ENCODE results near the gene KSR1.
A peak's percentile ranks its signal among the peaks of the same experiment; 100 is the strongest.

Gene KSR1

GRCh38 chr17:27518545-27519521, 62.6 kb downstream of the KSR1 start:
- DNase-seq = no peak

GRCh38 chr17:27519550-27519949, 63.3 kb downstream of the KSR1 start:
- DNase-seq = no peak

- DNase-seq = no peak
These were observed 64.4 kb downstream of the KSR1 start for GRCh38 chr17:27520491-27521185.

DNA sequence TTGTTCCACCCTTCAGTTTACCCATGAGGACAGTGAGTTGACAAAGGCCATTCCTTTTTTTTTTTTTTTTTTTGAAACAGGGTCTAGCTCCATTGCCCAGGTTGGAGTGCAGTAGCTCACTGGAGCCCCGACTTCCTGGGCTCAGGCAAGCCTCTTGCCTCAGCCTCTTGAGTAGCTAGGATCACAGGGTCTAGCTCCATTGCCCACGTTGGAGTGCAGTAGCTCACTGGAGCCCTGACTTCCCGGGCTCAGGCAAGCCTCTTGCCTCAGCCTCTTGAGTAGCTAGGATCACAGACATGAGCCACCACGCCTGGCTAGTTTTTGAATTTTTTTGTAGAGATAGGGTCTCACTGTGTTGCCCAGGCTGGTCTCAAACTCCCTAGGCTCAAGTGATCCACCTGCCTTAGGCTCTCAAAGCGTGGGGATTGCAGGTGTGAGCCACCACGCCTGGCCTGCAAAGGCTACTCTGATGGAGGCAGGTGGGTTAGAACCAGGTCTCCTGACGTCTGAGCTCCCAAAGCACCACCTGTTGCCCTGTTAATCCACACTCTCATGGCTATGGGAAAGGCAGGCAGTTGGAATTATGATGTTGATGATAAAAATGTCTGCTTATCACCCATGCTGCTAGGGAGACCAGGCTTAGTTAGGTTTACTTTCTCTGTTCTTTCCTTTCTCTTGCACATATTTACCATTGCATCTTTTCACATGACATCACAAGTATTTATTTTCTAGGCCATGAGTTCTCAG, 65.2 kb downstream of the KSR1 start:
- no peak for DNase-seq

GRCh38 chr17:27522028-27522635, 65.9 kb downstream of the KSR1 start:
- no peak for DNase-seq

- DNase-seq = no peak
These were observed 67.5 kb downstream of the KSR1 start for GRCh38 chr17:27523712-27524111.

DNA sequence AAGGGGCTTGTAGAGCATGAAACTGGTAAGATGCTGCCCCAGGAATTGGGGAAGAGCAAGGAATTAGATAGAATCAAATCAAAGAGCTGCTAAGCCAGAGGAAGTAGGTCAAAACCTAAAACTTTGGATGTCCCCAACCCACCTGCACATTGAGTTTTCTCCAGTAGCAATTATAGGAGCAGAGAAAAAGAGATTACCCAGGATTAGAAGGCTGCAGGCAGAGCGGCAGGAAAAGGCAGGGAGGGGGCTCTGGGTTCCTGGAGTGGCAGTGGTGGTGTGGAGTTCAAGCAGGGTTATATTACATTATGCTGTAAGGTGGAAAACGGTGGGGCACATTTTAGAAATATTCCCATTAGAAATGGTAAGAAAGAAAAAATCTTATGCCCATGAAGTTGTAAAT, 68.3 kb downstream of the KSR1 start:
- no peak for DNase-seq

DNA sequence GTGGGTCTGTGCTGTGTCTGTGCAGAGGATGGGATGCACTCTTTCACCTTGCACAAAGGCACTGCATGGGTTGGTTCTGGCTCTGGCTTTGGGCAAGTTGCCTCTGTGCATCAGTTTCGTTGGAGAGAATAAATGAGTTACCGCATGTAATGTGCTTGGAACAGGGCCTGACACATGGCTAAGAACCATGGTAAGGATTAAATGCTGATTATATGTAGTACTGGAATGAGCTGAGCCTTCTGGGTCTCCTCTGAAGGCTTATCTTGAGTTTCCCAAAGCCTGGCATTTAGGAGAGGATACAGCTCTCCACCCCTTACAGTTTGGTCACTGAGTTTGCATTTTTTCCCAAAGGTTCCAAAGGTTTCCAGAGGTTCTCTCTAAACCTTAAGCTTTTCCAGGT, 69.1 kb downstream of the KSR1 start:
- DNase-seq = no peak

GRCh38 chr17:27525836-27526603, 69.8 kb downstream of the KSR1 start:
- DNase-seq = no peak

DNA sequence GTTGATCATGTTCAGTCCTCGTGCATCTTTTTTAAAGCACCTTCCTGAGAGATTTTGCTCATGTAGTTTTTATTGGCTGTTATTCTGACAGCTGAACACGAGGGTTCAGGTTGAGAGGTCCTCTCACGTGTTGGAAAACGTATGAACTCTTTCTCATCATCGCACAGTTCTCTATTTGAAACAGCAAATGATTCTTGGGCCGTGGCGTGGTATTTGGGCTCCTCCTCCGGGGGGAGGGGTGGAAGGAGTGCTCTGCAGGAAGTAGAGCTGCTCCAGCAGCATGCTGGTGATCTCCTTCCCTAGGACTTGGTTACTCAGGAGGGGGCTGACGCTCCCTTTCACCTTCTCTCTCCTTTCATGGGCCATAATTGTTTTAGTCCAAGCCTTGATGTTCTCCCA, 70.4 kb downstream of the KSR1 start:
- peak; percentile 45 for DNase-seq

- no peak for DNase-seq
These were observed 73.1 kb downstream of the KSR1 start for GRCh38 chr17:27529230-27529796.

DNA sequence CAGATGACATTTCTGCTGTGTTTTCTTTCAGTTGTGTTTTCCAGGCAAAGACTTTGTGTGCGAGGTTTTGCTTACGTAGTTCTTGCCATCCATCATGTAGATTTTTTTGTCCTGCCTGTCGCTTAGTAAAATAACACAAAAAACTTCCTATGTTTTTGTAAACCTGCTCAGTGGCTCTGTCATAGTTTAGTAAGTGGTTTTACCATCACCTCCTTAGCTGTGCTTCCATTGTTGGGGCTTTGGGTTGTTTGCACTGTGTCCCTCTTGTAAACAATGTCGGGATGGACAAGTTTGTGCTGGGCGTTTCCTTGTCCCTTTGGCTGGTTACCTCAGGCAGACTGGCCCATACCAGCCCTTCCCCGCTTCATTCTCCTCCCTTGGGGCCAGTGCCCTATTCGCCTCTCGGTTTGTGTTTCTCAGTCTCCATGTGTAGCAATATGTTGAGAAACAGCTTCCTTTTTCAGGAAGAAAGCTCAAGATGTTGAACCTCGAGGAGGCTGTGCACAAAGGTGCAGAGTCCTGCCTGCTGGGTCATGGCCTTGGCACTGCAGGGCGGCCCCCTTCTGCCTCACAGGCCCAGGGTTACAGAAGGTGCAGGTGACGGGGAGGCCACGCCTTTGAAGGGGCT, 74.6 kb downstream of the KSR1 start:
- DNase-seq = no peak

DNA sequence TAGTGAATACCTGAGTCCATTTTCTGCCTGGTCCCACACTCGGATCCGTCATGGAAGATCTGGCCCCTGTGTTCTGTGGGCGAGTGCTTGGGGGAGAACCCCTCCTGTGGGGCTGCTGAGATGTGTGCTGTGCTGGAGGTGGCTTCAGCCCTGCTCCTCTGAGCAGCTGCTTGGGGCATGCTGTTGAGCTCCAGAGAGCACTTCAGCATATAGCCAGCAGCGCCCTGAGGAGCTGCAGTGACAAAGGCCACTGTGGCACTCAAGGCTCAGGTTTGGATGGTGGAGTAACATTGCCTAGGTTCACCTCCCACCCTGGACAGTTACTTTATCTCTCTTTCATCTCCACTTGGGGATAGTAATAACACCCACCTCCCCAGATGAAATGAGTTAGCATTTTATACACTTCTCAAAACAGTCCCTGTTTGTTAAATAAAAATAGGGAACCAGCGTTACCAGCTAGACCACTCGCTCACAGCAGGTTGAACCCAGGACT, 75.3 kb downstream of the KSR1 start:
- no peak for DNase-seq

DNA sequence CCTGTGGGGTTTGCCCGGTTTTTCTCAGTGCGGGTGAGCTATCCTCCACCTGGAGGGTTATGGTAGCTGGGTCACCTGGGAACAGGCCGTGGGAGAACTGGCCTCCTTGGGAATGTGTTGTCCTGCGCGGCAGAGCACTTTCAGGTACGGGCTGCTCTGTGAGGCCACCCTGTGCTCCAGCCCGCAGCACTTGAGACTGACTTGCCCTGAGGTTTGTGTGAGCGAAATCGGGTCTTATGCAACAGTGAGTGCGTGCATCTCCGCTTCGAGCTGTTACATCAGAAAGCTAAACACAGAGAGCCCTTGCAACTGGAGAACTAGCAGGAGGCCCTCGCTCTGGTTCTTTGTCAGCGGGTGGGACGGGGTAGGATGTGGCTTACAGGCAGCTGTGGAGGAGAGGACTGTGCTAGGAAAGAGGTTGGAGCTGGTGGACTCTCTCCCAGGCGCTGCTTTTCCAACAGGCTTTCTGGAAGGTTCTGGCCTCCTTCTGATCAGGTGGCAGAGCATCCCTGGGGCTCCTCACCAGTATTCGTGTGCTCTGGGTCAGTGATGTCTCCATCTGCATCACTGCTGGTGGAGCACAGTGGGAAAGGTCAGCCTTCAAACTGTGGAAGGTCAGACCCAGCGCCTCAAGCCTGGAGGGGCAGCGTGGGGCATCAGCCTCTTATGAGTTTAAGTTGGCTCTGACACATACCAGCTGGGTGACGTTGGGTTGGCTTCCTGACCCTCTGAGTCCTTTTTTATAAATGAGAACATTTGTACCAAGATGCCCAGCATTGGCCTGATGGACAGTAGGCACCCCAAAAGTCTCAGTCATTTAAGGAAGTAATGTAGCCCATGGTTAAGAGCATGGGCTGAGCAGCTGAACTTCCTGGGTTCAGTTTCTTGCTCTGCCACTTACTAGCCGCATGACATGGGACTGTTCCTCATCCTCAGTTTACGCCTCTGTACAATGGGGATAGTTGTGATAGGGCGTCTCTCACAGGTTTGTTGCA, 76.3 kb downstream of the KSR1 start:
- peak; percentile 78 for DNase-seq

DNA sequence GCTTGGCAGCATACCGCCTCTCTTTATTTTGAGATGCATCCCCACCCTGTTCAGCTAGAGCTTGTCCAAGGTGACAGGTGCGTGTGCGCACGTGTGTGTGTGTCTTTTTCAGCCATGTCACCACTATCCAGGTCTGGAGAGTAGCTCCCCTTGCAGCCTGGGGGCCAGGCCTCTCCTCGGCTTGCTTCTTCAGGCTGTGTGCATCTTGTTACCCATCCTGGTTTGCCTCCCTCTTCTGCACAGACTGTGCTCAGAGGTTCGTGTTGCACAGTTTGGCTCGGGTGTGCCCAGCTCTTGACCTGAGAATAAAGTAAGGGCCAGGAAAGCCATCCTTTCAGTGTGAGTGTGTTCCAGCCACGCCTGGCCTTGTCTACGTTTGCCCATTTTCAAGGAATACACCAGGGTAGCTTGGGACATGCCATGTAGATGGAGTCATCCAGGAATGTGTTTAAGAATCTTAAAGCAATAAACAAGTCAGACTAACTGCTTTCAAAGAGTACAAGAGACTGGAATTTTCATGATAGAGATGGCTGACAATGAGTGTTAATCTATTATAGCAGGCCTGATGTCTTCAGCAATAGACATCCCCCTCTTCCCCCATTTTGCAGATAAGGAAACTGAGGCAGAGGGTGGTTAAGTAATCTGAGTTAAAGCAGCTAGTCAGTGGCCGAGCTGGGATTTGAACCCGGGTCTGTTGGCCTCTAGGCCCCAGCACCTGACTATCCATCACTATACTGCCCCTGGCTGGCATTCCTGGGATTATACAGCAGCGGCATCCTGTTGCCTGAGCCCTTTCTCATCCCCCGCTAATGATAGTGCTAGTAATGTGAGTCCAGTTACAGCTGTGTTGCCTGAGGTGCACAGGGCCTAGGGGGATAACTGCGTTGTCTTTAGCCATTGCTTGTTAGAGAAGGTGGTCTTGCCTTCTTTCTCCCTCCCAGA, 77.9 kb downstream of the KSR1 start:
- peak; percentile 95 for DNase-seq

GRCh38 chr17:27535178-27535928, 79.1 kb downstream of the KSR1 start:
- DNase-seq = no peak

DNA sequence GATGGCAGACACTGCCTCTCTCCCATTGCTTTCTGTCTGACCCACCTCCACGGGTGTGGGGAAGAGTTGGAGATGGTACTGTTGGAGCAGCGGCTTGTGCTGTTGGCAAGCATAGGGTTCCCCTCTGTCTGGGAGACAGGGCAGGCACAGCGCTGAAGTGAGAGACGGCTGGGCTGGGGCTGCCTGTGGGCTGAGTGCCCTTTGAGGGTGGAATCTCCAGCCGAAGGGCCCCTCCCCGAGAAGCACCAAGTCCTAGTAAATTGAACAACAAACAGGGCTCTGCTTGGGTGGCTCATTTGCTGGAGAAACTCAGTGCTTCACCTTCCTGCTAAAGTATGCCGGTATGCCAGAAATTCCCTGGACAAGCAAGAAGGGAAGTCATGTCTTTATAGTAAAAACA, 79.7 kb downstream of the KSR1 start:
- peak; percentile 36 for DNase-seq

DNA sequence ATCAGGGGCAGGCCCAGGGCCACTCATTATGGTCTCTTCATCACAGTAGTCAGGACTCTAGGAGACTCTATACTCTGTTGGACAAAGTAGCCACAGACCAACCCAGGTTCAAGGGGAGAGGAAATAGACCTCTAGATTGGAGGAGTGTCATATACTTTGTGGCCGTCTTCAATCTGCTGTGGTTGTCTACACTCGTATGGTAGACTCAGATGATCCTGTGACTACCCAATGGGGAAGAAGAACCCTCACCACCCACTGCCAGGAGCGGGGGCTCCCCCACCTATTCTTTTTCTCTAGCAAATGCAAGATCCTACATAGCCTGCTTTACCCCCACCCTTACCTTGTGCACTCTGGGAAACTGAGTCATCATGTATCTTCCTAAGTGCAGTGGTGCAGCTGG, 80.5 kb downstream of the KSR1 start:
- DNase-seq = no peak
